Ishikawa (cell line): ENCODE results near the gene RBFOX1.

Experiments
- CEBPB ChIP-seq: IDR thresholded peaks from 2 replicates; pipeline ENCODE4 v1.6.1; 2012
- CREB1 ChIP-seq: IDR thresholded peaks from 2 replicates; pipeline ENCODE4 v1.6.1; 2012; ENCODE audit warnings: low read depth
- EGR1 ChIP-seq: IDR thresholded peaks from 2 replicates; pipeline ENCODE4 v1.6.1; 2012
- EP300 ChIP-seq: IDR thresholded peaks from 2 replicates; pipeline ENCODE4 v1.6.1; 2012; ENCODE audit warnings: borderline replicate concordance
- FOXM1 ChIP-seq: IDR thresholded peaks from 2 replicates; pipeline ENCODE4 v1.6.1; 2012; ENCODE audit warnings: low read depth, borderline replicate concordance
- MAX ChIP-seq: IDR thresholded peaks from 2 replicates; pipeline ENCODE4 v1.6.1; 2012
- NFIC ChIP-seq: IDR thresholded peaks from 2 replicates; pipeline ENCODE4 v1.6.1; 2012
- RAD21 ChIP-seq: IDR thresholded peaks from 2 replicates; pipeline ENCODE4 v1.6.1; 2012; ENCODE audit warnings: low read depth
- REST ChIP-seq: IDR thresholded peaks from 2 replicates; pipeline ENCODE4 v1.6.1; 2012; ENCODE audit warnings: low read depth, mild to moderate bottlenecking
- TAF1 ChIP-seq: IDR thresholded peaks from 2 replicates; pipeline ENCODE4 v1.6.1; 2012; ENCODE audit warnings: low read depth, mild to moderate bottlenecking
- TCF12 ChIP-seq: IDR thresholded peaks from 2 replicates; pipeline ENCODE4 v1.6.1; 2012; ENCODE audit warnings: low read depth
- TEAD4 ChIP-seq: IDR thresholded peaks from 2 replicates; pipeline ENCODE4 v1.6.1; 2012
- YY1 ChIP-seq: IDR thresholded peaks from 2 replicates; pipeline ENCODE4 v1.6.1; 2012; ENCODE audit warnings: low read depth
- ZBTB7A ChIP-seq: IDR thresholded peaks from 2 replicates; pipeline ENCODE4 v1.6.1; 2012; ENCODE audit warnings: low read depth
- TF ChIP-seq, protein P1 (sequence below): IDR thresholded peaks from 2 replicates; pipeline ENCODE4 v1.6.1; 2012

RBFOX1 gene

GRCh38 chr16:7449808-7450207 is 117.2 kb downstream of the RBFOX1 start:
- TF ChIP-seq ZBTB7A (no peak), EGR1 (no peak), CREB1 (no peak), TCF12 (no peak), CEBPB (no peak), TEAD4 (no peak), EP300 (no peak), NFIC (no peak), FOXM1 (no peak), RAD21 (no peak), REST (no peak), YY1 (no peak), MAX (no peak), TAF1 (no peak)
- TF ChIP-seq, protein P1, sequence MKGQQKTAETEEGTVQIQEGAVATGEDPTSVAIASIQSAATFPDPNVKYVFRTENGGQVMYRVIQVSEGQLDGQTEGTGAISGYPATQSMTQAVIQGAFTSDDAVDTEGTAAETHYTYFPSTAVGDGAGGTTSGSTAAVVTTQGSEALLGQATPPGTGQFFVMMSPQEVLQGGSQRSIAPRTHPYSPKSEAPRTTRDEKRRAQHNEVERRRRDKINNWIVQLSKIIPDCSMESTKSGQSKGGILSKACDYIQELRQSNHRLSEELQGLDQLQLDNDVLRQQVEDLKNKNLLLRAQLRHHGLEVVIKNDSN = no peak

GRCh38 chr16:7450440-7450839 is 117.8 kb downstream of the RBFOX1 start:
- TF ChIP-seq RAD21 = no peak
- TF ChIP-seq CEBPB = no peak
- no peak for TF ChIP-seq REST
- no peak for TF ChIP-seq TCF12
- TF ChIP-seq EGR1 = no peak
- TF ChIP-seq NFIC = no peak
- no peak for TF ChIP-seq MAX
- no peak for TF ChIP-seq FOXM1
- TF ChIP-seq ZBTB7A = no peak
- no peak for TF ChIP-seq EP300
- no peak for TF ChIP-seq TEAD4

DNA sequence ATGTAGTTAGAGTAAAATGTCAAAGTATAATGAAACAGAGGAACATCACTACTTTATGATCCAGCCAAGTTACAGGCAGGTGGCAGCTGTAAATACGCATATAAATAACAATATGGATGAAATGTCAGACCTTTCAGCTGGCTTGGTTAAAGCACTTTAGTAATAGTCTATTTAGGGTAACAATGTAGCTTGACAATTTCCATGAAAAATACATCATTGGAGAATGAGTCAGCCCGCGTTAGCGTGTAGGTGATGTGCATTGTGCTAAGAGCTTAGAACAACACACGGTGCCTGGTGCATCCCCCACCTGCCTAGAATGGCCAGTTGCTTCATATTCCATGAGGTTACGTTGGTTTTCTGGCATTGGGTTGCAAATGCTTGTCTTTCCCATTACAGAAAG is 119.4 kb downstream of the RBFOX1 start:
- TF ChIP-seq TAF1 (no peak), NFIC (no peak), RAD21 (no peak), YY1 (no peak), TCF12 (no peak), TEAD4 (no peak), REST (no peak), CEBPB (no peak), CREB1 (no peak), EP300 (no peak), MAX (no peak), ZBTB7A (no peak), EGR1 (no peak), FOXM1 (no peak)
- TF ChIP-seq, protein P1 = no peak

GRCh38 chr16:7456211-7456610 is 123.6 kb downstream of the RBFOX1 start:
- no peak for TF ChIP-seq CEBPB
- TF ChIP-seq FOXM1 = no peak
- TF ChIP-seq TAF1 = no peak
- TF ChIP-seq YY1 = no peak
- TF ChIP-seq EGR1 = no peak
- TF ChIP-seq RAD21 = no peak
- no peak for TF ChIP-seq ZBTB7A
- TF ChIP-seq, protein P1 = no peak
- no peak for TF ChIP-seq MAX
- no peak for TF ChIP-seq TCF12
- TF ChIP-seq TEAD4 = no peak
- no peak for TF ChIP-seq REST
- no peak for TF ChIP-seq CREB1
